AG10803 (cell line): ENCODE measurements around the gene GNB1L.

Experiments used
- DNase-seq: peaks from one replicate; pipeline ENCODE4 v3.0.0; 2010; ENCODE audit warnings: low read depth
- H3K4me3 ChIP-seq: 2 replicates; pipeline ENCODE4 v1.5.1; 2011; ENCODE audit warnings: mild to moderate bottlenecking, low read length, control low read depth
- TF ChIP-seq, protein P1 (sequence below): conservative IDR thresholded peaks from 2 replicates; pipeline ENCODE4 v1.5.1; 2011; ENCODE audit warnings: mild to moderate bottlenecking, low read length, control low read depth, inconsistent platforms

GNB1L gene

GRCh38 chr22:19843107-19843856 lies 11.4 kb downstream of the GNB1L start:
- no peak overlapping the region for H3K4me3 ChIP-seq
- TF ChIP-seq, protein P1, sequence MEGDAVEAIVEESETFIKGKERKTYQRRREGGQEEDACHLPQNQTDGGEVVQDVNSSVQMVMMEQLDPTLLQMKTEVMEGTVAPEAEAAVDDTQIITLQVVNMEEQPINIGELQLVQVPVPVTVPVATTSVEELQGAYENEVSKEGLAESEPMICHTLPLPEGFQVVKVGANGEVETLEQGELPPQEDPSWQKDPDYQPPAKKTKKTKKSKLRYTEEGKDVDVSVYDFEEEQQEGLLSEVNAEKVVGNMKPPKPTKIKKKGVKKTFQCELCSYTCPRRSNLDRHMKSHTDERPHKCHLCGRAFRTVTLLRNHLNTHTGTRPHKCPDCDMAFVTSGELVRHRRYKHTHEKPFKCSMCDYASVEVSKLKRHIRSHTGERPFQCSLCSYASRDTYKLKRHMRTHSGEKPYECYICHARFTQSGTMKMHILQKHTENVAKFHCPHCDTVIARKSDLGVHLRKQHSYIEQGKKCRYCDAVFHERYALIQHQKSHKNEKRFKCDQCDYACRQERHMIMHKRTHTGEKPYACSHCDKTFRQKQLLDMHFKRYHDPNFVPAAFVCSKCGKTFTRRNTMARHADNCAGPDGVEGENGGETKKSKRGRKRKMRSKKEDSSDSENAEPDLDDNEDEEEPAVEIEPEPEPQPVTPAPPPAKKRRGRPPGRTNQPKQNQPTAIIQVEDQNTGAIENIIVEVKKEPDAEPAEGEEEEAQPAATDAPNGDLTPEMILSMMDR = no peak
- DNase-seq = no peak

- TF ChIP-seq, protein P1 = no peak
- no peak for DNase-seq
- no peak overlapping the region for H3K4me3 ChIP-seq
These were observed 12.1 kb downstream of the GNB1L start for GRCh38 chr22:19842393-19843106.

DNA sequence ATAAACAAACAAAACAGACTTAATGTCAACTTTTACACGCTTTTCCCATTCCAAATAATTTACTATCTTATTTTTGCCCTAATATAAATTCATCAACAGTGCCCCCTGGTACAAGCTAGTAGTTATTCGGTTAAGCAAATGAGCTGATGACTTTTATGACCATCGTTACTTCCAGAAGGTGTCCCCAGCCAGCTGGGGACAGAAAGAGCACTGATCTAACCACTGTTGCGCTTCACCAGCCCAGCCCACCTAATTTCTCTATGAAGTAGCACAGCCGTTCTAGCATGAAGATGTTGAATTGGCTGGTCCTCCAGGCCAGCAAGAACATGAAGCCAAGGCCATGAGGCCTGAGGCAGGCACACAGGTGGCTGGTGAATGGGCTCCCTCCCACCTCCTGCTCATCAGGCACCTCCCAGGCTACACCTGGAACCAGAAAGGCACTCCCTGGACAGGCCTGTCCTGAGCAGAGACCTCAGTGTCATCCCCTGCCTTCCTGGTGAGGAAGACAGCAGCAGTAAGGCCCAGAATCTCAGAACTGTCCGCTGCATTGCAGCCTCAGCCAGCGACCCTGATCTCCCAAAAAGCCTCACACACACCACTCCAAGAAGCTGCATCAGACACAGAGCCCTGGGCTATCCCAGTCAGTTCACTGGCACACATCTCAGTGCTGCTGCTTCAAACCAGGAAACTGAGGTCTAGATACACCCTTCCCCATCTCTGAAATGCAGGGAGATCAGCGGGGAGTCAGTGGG lies 12.9 kb downstream of the GNB1L start:
- no peak for DNase-seq

DNA sequence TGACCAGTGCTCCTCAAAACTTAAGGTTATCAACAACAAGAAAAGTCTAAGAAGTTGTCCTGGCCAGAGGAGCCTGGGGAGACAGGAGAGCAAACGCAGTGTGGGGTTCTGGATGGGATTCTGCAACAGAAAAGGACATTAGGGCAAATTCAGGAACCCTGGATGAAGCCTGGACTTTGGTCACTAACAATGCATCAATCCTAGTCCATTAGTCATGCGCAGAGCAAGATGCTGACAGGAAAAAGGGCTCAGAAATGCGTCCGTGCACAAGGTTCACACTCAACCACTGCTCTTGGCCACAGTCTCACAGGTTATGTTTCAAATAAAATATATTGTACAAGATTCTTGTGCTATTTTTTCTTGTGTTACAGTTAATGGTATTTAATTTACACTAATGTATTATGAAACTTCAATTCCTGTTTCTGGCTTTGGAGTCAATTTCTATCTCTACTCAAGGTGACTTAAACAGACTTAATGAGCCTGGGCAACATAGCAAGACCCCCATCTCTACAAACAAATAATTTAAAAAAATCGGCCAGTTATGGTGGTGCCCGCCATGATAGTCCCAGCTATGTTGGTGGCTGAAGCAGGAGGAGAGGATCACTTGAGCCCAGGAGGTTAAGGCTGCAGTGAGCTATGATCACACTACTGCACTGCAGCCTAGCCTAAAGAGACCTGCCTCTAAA lies 13.6 kb downstream of the GNB1L start:
- no peak for DNase-seq
- TF ChIP-seq, protein P1 = no peak
- no peak overlapping the region for H3K4me3 ChIP-seq

More for the DNA sequence above, 12.9 kb downstream of the GNB1L start:
- TF ChIP-seq, protein P1 = no peak
- no peak overlapping the region for H3K4me3 ChIP-seq

DNA sequence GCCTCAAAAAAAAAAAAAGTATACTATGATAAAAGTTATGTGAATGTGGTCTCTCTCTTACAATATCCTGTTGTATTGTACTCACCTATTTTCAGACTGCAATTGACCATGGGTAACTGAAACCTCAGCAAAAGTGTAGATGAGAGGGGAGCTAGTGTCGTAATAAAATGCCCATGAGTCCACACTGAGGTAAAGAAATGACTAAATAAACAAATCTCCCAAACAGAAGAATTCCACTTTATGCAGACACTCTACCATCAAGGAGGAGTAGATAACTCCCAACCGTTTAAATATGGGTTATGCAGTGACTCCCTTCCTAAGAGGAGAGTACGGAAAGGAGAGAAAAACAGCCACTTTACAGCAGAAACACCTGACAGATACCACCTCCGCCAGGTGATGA lies 14.6 kb downstream of the GNB1L start:
- no peak for DNase-seq
- TF ChIP-seq, protein P1 = no peak
- no peak overlapping the region for H3K4me3 ChIP-seq

DNA sequence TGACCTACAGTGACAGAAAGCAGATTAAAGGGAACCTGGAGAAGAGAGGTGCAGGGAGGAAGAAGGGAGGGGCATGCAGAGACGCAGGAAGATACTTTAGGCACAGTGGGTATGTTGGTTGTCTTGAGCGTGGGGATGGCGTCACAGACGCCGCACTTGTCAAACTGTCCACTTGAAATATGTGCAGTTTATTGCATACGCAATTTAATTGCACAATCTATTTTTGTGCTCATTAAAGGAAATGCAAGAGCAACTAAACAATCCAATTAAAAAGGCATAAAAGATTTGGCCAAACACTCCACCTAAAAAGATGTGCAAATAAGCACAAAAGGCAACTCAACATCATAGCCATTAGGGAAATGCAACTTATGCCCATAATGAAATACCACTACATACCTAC lies 16.8 kb downstream of the GNB1L start:
- TF ChIP-seq, protein P1 = no peak
- no peak overlapping the region for H3K4me3 ChIP-seq
- no peak for DNase-seq
